Measurements from ENCODE around the gene BCAN.

Gene BCAN

DNA sequence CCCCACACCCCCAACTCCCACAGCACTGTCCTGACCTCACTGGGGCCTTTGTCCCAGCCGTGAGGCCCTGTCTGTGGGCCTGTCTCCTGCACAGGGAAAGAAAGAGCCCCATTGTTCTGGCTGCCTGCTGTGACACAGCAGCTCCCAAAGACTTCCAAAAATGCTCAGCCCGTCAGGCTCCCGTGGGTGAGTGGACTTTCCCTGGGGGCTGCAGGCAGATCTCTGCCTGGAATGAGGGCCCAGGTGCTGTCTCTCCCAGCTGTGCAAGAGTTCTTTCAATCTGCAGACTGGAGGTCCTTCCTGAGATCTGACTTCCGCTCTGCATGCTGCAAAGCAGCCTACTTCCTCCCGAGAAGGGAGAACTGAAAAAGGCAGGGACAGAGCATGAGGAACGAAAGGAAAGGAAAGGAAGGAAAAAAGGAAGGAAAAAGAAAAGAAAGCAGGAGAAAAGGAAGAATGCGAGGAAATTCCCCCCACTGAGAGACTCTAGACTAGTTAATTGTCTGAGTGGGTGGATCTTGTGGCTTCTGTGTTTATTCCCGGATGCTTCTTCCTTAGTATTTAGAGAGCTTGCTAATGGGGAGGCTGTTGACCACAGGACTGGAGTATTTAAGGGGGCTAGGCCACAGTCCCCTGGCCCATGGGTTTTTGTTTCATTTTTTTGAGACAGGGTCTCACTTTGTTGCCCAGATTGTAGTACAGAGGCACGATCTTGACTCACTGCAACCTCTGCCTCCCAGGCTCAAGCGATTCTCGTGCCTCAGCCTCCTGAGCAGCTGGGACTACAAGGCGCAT is 20.3 kb downstream of the BCAN start:
- no peak for DNase-seq (ENCODE audit: low read depth in 2 of 2)

DNA sequence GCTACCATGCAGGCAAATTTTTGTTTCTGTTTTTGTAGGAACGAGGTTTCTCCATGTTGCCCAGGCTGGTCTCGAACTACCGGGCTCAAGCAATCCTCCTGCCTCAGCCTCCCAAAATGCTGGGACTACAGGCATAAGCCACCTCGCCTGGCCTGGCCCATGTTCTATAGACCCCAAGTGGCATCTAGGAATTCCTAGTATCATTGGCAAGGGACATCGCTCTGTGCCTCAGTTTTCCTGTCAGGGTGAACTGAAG is 20.8 kb downstream of the BCAN start:
- no peak for DNase-seq (ENCODE audit: low read depth in 2 of 2)

DNA sequence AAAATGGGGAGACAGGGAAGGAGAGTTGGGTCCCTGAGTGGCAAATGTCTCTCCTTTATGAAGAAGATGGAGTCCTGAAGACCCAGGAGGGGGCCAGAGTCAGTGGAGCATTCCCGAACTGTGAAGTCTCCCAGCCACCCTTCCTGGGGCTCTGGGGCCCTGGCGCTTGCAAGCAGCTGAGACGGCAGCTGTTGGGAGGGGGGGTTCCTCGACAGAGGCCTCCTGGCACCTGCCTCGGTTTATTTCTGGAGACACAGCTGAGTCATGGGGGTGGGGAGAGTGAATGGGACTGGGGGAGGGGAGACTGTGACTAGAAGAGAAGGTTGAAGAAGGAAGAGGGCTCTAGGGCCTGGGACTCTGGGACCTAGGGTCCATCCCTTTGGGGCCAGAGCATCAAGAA is 21.3 kb downstream of the BCAN start:
- DNase-seq (ENCODE audit: low read depth in 2 of 2), result no peak

DNA sequence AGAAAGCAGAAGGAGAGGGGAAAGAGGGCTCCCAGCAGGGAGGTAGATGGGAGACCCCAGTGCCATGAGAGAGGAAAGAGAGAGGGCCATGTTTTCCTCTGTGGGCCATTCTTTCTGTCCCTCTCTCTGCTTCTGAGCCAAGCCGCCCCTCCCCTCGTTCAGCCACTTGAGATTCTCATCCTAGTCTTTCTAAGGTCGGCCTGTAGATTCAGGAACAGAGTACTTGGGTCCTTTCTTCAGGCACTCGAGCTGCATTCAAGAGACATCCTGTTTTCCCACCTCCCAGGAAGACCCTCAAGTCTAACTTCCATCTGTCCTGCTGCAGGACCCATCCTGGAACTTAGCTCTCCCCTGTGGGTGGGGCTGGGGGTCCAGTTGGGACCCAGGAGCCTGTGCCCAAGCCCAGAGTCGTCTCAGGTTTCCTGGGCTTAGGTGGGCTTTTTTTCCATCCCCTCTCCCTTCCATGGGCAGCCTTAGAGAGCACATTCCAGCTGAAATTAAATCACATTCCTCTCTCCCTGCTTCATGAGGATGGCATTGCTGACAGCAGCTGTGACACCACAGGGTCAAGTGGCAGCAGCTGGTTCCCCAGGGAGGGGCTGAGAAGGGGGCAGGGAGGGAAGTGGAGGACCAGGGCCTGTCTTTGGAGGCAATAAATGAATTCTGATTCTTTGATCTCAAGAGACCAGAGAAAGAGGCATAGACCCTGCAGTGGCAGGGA is 22.3 kb downstream of the BCAN start:
- DNase-seq (ENCODE audit: low read depth in 2 of 2), result no peak

DNA sequence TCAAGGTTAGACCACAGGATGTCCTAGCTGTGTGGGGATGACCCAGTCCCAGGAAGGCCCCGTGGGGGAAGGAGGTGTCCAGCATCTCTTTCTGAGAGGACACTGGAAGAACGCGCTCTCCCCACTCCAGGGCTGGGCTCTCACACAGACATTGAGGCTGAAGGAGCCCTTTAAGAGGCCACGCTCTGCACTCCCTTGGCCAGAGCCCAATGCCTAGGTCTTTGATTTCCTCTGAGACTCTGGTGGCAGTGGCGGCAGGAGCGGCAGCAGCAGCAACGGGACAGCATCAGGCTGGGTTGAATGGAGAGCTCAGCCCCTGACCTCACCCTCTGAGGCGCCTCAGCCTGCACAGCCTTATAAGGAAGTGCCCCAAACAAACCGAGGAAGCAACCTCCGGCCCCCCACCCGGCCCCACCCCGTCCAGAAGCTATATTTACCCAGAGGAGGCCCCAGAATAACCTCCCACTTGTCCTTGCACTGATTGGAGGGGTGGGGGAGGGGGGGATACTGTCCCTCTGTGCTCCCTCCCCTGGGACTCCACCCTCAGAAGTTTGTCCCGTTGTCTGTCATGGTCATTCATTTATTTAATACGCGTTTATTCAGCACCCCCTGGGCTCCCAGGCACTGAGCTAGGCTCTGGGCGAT is 23.0 kb downstream of the BCAN start:
- no peak for DNase-seq (ENCODE audit: low read depth in 2 of 2)

DNA sequence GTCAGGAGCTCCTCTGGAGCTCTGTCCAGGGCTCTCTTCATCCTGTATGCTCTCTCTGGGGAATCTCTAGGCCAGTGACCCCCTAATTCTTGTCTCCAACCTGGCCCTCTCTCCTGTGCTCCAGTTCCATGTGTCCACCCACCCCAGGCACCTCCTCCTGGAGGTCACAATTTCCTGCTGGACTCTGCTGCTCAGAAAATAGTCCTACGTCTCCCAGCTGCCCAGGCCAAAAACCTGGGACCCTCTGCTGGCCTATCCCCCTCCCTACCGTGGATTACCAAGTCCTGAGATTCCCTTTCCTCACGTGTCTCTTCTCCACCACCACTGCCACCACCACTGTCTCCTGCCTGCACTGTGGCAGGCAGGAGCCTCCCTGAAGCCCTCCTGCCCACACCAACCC is 23.6 kb downstream of the BCAN start:
- DNase-seq (ENCODE audit: low read depth in 2 of 2), result no peak

DNA sequence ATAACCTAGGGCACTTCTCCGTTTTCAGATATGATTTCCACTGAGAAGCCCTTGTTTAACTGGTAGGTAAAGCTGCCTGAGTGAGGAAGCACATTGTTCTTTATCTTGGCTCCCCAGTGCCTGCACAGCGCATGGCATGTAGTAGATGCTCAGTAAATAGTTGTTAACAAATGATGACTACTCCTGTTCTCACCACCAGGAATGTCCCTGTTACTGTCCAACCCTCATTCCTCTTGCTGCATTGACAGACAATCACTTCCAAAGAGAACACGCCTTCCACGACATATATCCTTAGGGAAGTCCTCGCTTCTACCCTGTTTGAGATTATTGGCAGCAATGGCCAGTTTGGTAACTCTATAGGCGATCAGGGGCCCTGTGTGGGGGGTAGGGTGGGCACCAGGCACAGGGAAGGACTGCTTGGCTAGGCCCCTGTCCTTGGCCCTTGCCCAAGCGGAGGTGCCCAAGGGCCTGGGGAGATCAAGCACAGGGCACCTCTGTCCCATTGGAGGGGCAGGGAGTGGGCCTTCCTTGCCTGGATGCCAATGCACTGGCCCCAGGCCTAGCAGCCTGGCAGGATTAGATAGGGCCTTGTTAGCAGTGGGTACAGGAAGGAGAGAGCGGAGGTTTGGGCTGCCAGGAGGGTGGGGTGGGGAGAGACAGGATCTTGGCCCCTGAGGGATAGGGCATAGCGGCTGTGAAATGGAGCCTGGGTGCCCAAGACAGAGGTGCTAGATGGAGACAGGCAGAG is 25.1 kb downstream of the BCAN start:
- no peak for DNase-seq (ENCODE audit: low read depth in 2 of 2)

DNA sequence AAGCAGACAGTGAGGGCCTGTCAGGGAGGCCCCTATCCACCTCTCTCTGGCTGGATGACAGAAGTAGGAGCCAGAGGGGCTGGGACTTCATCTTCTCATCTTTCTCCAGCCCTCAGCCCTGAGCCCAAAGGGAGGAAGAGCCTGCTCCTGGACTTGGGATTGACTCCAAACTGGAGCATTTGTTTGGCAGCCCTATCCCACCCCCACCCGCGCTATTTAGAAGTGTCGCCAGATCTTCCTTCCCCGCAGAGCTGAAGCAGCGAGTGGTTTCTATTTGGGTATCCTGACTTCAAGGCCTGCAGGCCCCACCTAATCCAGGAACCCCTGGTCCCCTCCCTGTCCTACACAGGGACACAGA is 25.7 kb downstream of the BCAN start:
- DNase-seq (ENCODE audit: low read depth in 2 of 2), result no peak

DNA sequence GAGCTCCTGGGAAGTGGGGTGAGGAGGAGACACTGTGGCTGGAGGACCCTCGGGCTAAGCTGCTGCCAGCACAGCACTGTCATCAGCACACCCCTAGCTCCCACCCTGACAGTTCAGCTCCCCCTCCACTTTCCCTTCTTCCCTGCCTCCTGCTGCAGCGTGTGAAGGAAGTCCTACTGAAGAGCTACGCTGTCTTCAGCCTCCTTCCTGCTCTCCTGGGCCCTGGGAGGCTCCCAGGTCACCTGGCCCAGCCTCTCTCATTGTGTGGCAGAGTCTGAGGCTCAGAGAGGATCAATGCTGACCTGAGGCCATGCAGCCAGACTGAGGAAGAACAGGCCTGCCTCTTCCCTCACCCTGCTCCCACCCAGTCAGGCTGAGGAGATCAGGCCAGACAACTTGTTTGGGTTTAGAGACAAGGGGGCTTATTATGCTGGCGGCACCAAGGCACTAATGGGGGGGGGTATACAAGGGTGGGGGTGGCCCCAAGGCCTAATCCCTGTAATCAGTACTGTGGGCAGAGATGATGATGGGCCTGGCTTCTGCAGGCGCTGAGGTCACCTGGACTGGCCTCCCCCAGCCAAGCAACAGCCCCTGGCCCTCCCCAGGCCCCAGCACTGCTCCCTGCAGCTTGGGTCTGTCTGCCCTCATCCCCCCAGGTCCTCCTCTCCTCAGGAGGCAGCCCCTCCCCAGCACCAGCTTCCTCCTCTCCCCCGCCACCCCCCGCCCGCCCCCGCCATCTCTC is 26.2 kb downstream of the BCAN start:
- DNase-seq (ENCODE audit: low read depth in 2 of 2), result no peak

DNA sequence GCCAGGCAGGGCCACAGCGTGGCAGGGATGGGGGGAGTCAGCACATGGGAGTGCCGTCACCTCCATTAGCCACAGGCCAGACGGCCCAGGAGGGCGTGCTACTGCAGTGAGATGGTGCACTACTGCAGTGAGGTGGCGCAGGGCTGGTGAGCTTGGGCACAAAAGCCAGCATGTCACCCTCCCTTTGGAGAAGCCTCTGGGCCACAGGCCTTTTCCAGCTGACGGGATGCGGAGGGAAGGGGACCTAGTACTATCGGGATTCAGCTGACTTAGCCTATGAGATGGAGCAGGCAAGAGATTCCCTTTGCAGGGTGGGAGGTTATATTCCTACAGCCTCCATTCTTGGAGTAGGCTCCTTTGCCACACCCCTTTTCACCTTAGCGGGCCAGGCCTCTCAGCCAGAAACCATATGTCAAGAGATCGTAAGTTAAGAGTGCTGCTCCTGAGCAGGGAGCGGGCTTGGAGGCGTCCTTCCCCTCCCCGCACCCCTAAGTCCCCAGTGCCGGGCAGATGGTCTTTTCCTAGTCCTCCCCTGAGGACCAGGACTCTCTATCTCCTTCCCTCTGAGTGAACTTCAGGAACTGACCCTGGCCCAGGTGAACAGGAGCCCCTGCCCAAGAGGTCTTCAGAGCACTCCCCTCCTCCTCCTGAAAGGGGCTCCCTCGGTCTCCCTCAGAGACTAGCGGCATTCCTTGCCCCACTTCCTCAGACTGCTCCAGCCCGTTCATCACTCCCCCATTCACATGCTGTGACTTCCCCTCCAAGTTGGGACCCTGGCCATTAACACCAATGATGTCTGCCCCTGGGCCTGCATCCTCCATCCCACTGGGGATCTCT is 27.1 kb downstream of the BCAN start:
- no peak for DNase-seq (ENCODE audit: low read depth in 2 of 2)

DNA sequence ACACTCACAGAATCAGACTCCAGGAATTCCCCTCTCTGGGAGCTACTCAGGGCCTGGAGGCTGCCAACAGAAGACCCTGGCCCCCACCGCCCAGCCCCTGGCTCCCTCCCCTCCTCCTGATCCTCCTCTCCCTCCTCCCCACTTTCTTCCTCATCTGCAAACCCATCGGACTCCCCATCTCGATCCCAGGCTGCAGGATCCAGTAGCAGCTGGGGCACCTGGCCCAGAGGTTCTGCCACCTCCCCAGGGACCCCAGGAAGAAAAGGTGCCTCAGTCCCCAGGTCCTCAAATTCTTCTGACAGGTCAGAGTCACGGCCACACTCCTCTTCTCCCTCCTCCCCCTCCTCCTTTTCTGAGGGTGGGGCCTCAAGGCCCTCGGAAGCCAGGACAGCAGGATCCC is 27.9 kb downstream of the BCAN start:
- no peak for DNase-seq (ENCODE audit: low read depth in 2 of 2)

DNA sequence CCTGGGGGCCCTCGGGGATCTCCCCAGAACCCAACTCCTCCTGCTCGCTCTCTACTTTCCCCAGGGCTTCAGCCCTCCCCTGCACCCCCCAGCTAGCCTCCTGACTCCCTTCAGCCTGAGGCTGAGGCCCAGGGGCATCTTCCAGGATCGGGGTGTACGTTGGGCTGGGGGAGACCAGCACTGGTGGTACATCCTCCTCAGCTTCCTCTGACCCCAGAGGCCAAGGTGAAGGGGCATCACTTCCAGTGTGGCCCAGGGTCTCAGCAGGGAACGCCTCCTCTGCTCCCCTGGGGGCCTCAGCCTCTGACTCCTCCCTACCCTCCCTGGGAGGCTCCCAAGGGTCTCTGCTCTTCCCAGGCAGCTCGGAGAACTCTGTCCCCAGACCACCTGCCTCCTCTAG is 28.4 kb downstream of the BCAN start:
- DNase-seq (ENCODE audit: low read depth in 2 of 2), result no peak

DNA sequence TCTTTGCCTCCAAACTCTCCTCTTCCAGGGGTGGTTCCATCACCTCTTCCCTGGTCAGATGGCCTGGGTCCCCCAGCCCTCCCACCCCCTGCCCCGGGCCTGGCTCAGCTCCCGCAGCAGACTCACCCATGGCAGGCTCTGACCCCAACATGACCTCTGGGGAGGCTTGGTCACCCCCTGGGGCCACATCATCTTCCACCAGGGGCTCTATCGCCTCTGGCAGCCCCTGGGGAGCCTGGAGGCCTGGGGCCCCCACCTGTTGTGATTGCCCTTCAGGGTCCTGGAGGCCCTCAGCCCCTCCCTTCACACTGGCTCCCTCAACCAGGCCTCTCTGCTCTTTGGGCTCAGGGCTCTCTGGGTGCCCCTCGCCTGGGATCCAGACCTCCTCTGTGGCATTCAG is 28.9 kb downstream of the BCAN start:
- no peak for DNase-seq (ENCODE audit: low read depth in 2 of 2)

DNA sequence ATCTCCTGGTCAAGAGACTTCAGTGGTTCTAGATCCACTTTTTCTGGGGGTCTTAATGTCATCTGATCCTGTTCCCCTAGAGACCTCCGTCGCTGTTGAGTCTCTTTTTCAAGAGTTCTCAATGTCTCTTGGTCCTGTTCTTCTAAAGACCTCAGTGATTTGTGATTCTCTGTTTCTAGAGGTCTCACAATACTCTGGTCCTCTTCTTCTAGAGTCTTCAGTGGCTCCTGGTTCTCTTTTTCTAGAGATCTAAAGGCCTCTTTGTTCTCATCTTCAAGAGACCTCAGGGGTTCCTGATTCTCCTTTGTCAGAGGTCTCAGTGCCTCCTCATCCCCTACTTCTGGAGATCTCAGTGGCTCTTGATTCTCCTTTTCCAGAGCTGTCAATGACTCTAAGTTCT is 29.9 kb downstream of the BCAN start:
- no peak for DNase-seq (ENCODE audit: low read depth in 2 of 2)

DNA sequence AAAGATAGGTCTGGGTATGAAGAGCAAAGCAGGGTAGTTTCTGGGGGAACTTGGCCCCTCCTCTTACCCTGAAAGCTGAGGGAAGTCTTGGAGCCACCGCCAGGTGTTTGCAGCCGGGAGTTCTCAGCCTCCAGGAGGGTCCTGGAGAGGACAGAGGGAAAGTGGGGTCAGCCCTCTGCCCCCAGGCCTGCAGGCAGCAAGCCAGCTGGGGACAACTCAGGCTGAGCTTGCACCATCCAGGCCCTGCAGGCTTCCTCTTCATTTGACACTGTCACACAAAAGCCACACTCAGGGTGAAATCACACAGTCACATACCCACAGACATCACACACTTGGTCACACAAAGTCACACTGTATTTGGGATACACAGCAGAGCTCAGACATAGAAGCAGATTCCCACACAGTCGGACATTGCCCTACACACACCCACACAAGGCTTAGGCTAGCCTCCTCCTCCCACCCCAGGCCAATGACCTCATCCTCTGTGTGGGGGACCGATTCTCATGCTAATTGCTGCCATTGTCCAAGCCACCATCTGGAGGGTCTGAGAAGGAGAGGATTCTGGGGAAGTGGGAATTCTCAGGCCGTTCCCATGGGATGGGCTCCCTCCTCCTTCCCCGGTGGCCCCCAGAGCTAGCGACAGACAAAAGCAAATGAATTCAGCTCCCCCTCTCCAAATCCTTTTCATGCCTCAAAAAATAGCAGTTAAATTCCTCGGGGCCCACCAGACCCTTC is 31.6 kb downstream of the BCAN start:
- DNase-seq (ENCODE audit: low read depth in 2 of 2), result no peak

DNA sequence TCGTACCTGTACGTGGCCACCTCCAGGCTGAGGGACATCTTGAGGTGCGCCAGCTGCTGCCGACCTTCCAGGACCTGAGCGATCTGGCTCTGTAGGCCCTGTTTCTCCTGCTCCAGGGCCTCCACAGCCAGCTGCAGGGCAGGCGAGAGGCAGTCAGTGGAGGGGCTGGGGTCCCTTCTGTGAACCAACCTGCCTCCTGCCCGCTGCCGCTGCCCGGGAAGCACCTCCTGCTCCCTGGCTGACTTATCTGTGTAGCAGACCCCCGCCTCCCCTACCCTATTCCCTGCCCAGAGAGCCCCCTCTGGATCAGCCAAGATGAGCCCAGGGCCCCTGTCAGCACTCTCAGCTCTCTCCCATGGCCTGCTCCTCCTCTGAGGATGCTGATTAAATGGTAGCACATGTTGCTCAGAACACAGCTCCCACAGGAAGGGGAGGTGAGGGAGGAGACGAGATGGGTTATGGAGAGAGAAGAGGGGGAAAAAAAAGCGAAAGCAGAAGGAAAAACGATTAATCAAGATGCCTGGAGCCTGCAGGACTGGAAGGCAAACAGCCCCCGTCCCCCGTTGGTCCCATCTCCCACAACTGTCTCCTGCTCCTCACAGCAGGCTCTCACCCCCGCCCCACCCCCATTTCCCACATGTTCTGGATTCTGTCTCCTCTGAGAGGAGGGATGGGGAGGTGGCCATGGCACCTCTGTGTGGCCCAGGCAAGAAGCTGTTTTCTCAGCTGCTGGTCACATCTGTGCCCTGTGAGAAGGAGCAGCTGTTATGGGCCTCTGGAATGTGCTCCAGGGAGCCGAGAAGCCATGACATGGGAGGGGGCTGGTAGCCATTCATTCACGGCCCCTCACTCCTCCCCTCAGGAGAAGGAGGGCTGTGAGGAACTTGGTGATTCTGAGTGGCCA is 33.5 kb downstream of the BCAN start:
- no peak for DNase-seq (ENCODE audit: low read depth in 2 of 2)

DNA sequence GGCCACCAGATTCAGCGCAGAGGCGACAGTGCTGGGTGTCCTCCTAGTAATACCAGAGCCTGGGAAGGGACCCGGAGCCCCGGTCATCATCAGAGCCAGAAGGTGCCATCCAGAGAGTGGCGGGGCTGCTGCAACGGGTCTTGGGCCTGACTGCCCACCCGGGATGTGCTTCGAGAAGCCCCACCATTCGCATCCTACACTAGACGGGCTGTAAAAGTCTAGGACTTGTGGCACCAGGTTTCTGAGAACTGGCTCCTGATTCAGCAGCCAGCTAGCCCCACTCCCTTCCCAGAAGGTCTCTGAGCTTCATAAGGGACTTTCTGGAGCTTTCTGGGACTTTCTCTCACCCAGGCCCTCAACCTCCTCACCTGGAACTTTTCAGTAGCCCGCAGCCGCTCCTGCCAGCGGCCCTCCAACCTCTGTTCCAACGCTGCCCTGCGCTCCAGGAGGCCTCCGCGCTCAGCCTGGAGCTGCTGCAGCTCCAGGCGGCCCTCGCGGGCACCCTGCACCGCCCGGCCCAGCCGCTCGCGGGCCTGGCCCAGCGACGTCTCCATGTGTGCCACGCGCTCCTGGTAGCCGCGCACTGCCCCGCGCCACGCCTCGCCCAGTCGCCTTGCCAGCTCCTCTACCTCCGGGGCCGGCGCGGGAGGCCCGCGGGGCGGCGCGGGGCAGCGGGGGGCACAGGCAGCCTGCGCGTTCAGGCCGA is 34.4 kb downstream of the BCAN start:
- no peak for DNase-seq (ENCODE audit: low read depth in 2 of 2)

DNA sequence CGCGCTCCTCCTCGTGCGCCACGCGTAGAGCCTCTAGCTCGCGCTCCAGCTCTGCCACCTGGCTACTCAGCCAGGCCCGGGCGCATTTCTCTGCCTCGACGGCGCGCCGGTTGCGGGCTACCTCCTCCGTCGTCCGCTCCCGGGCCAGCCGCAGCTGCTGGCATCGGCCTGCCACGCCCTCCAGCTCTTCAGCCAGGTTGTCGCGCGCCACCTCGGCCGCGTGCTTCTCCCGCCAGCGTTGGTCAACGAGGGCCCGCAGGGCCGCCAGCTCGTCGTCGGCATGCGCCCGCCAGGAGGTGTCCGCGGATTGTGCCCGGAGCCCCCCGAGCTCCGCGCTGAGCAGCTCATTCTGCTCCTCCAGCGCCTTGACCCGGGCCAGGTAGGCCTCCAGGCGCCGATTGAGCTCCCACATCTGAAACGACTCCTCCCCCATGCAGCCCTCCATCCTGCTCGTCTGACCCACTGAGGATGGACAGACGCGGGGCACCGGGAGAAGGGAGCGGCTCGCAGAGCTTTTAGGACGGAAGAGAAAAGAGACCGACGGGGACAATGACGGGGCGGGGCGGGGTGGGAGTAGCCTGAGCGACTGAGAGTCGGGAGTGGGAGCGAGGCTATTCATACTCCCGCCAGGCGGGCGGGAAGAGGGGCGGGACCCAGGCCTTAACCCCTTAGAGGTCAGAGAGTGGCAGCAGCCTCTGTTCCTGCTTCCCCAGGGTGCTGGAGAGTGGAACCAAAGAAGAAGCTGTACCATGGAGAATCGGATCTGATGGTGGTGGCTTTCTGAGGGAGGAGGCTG is 35.1 kb downstream of the BCAN start, which contains the start of gene NES:
Gene NES (minus strand): TSS at position 588 of the 796 bp plus-strand sequence. CDS start 143 bp downstream, at position 445.
- no peak for DNase-seq (ENCODE audit: low read depth in 2 of 2)

Data from stimulated activated CD4-positive, alpha-beta T cell treated with anti-CD3 and anti-CD28 coated beads, Interleukin-12 subunit alpha, Interleukin-12 subunit beta, amount 100 ng/mL, for 24 hours (primary cell).